OCI-LY3 (cell line): ENCODE data around the gene LZTS2.

ENCODE experiments used
- H2AFZ ChIP-seq: fragments of 200-600, 300-600 bp; shearing (Covaris generic); 2 replicates; pipeline ENCODE4 v1.6.0; 2014; ENCODE audit warnings: antibody characterized with exemption, low read depth, low read length
- H3K27ac ChIP-seq: fragments of 200-600, 300-600 bp; sonication (generic); 2 replicates; pipeline ENCODE4 v1.5.1; 2014; ENCODE audit warnings: mild to moderate bottlenecking, low read length, moderate library complexity, mixed read lengths
- H3K27me3 ChIP-seq: fragments of 200-600, 300-600 bp; sonication (generic); 2 replicates; pipeline ENCODE4 v1.6.1; 2014; ENCODE audit warnings: low read depth, low read length, mixed read lengths
- H3K36me3 ChIP-seq: fragments of 200-600, 300-600 bp; sonication (generic); replicated peaks from 2 replicates; pipeline ENCODE3; 2014; ENCODE audit warnings: low read depth, low read length, mixed read lengths
- H3K4me1 ChIP-seq: fragments of 300-600, 200-600 bp; sonication (generic); 2 replicates; pipeline ENCODE4 v1.6.1; 2014; ENCODE audit warnings: low read length, mixed read lengths
- H3K4me2 ChIP-seq: fragments of 200-600, 300-600 bp; sonication (generic); 2 replicates; pipeline ENCODE4 v1.6.1; 2014; ENCODE audit warnings: low read length, mixed read lengths
- H3K4me3 ChIP-seq: fragments of 300-600, 200-600 bp; sonication (generic); 2 replicates; pipeline ENCODE4 v1.5.1; 2014; ENCODE audit warnings: antibody characterized with exemption, mild to moderate bottlenecking, low read length, moderate library complexity
- H3K79me2 ChIP-seq: fragments of 300-600, 200-600 bp; shearing (Covaris generic); 2 replicates; pipeline ENCODE4 v1.6.1; 2014; ENCODE audit warnings: mild to moderate bottlenecking, low read length, mixed read lengths
- H3K9ac ChIP-seq: fragments of 300-600, 200-600 bp; shearing (Covaris generic); 2 replicates; pipeline ENCODE4 v1.6.0; 2014; ENCODE audit warnings: mild to moderate bottlenecking, low read length, moderate library complexity
- H3K9me3 ChIP-seq: fragments of 200-600, 300-600 bp; shearing (Covaris generic); 2 replicates; pipeline ENCODE4 v1.6.1; 2014; ENCODE audit warnings: low read length, mixed read lengths; ENCODE audit not compliant: insufficient read depth
- H4K20me1 ChIP-seq: fragments of 200-600, 300-600 bp; sonication (generic); 2 replicates; pipeline ENCODE4 v1.6.1; 2016; ENCODE audit warnings: low read length, mixed read lengths; ENCODE audit not compliant: insufficient read depth
- CTCF ChIP-seq: fragments of 200-600, 300-600 bp; sonication (generic); IDR thresholded peaks from 2 replicates; pipeline ENCODE4 v1.5.1; 2014; ENCODE audit warnings: antibody characterized with exemption, low read length, low read depth
- EZH2phosphoT487 ChIP-seq: fragments of 200-600 bp; shearing (Covaris generic); IDR thresholded peaks from 2 replicates; pipeline ENCODE4 v1.6.1; 2018; ENCODE audit warnings: antibody characterized with exemption, mixed run types, low read depth

Gene LZTS2

GRCh38 chr10:101046332-101047238 is 47.0 kb downstream of the LZTS2 start:
- H3K9me3 ChIP-seq, result no peaks in the 10 kb centered on the region
- no peak overlapping the region for H3K9ac ChIP-seq
- H3K4me3 ChIP-seq, result no peak overlapping the region
- no peak overlapping the region for H3K27ac ChIP-seq
- H2AFZ ChIP-seq, result no peak overlapping the region
- H3K27me3 ChIP-seq, result no peaks in the 10 kb centered on the region
- no peak for TF ChIP-seq EZH2phosphoT487
- no peak for TF ChIP-seq CTCF
- H4K20me1 ChIP-seq, result no peaks in the 10 kb centered on the region
- peaks cover 16% of the 10 kb centered on the region for H3K4me1 ChIP-seq
- H3K4me2 ChIP-seq, result no peak overlapping the region
- H3K79me2 ChIP-seq, result no peaks in the 10 kb centered on the region
- no peaks in the 10 kb centered on the region for H3K36me3 ChIP-seq

GRCh38 chr10:101047268-101047667 is 47.7 kb downstream of the LZTS2 start:
- no peak overlapping the region for H3K9ac ChIP-seq
- TF ChIP-seq CTCF (no peak), EZH2phosphoT487 (no peak)
- no peaks in the 10 kb centered on the region for H4K20me1 ChIP-seq
- H2AFZ ChIP-seq, result no peak overlapping the region
- H3K4me3 ChIP-seq, result no peak overlapping the region
- H3K79me2 ChIP-seq, result no peaks in the 10 kb centered on the region
- H3K36me3 ChIP-seq, result no peaks in the 10 kb centered on the region
- H3K4me2 ChIP-seq, result no peak overlapping the region
- peaks cover 15% of the 10 kb centered on the region for H3K4me1 ChIP-seq
- H3K9me3 ChIP-seq, result no peaks in the 10 kb centered on the region
- H3K27me3 ChIP-seq, result no peaks in the 10 kb centered on the region
- H3K27ac ChIP-seq, result no peak overlapping the region

- Histone ChIP-seq H3K36me3 (no peaks in the 10 kb centered on the region), H3K9me3 (no peaks in the 10 kb centered on the region), H3K27ac (no peak overlapping the region), H3K4me3 (no peak overlapping the region), H2AFZ (no peak overlapping the region), H3K9ac (no peak overlapping the region), H3K79me2 (no peaks in the 10 kb centered on the region), H3K4me2 (no peak overlapping the region), H4K20me1 (no peaks in the 10 kb centered on the region), H3K4me1 (peaks cover 11% of the 10 kb centered on the region), H3K27me3 (no peaks in the 10 kb centered on the region)
- TF ChIP-seq CTCF (no peak), EZH2phosphoT487 (no peak)
Measured at GRCh38 chr10:101047961-101048892, 48.6 kb downstream of the LZTS2 start.
